Calu3 (cell line): ENCODE data around the gene CCNC. TPM values are rescaled to one million over a fixed set of nuclear protein-coding genes. Genes with fewer than 3 reads are reported as not detected.

ENCODE experiments used
- BruUV-seq: library from RNA; stranded (reverse); fragments of 400-500 nt; replicated peaks from 2 replicates; lab custom pipeline; 2021; lab: Mats Ljungman, UMichigan
- CTCF ChIA-PET: fragments of 300-600 bp; sonication (Branson Sonifier 250); formaldehyde crosslinking; loops from one replicate; lab custom pipeline; 2022; ENCODE audit warnings: antibody characterized with exemption; lab: Charles Lee
- DNase-seq: peaks from one replicate; pipeline ENCODE4 v3.0.0; 2022
- H3K27ac Mint-ChIP-seq: one replicate; pipeline ENCODE4 v1.8.0; 2022; ENCODE audit warnings: mixed read lengths; ENCODE audit not compliant: unreplicated experiment
- H3K27me3 Mint-ChIP-seq: one replicate; pipeline ENCODE4 v1.8.0; 2022; ENCODE audit warnings: mixed read lengths; ENCODE audit not compliant: unreplicated experiment
- H3K36me3 Mint-ChIP-seq: one replicate; pipeline ENCODE4 v1.8.0; 2022; ENCODE audit warnings: mild to moderate bottlenecking, moderate library complexity, mixed read lengths; ENCODE audit not compliant: insufficient read depth, unreplicated experiment
- H3K4me1 Mint-ChIP-seq: one replicate; pipeline ENCODE4 v1.8.0; 2022; ENCODE audit warnings: mild to moderate bottlenecking, low read depth, mixed read lengths; ENCODE audit not compliant: unreplicated experiment
- H3K4me3 Mint-ChIP-seq: one replicate; pipeline ENCODE4 v1.8.0; 2022; ENCODE audit warnings: mild to moderate bottlenecking, low read depth, moderate library complexity, mixed read lengths; ENCODE audit not compliant: unreplicated experiment
- H3K9me3 Mint-ChIP-seq: one replicate; pipeline ENCODE4 v1.8.0; 2022; ENCODE audit warnings: low read depth, mixed read lengths; ENCODE audit not compliant: unreplicated experiment
- intact Hi-C: fragments of 100-400 bp; cut with micrococcal nuclease; formaldehyde crosslinking; loops from one replicate; pipeline ENCODE4 v1.10.0; 2022; ENCODE audit not compliant: unreplicated experiment
- total RNA-seq: library from RNA; stranded (reverse); gene quantifications from 2 replicates; pipeline ENCODE4 v1.2.3, GENCODE V29; 2022
- TF ChIP-seq, protein P1 (sequence below): fragments of 200-600 bp; IDR thresholded peaks from one replicate; pipeline ENCODE4 v1.8.0; 2022; ENCODE audit warnings: antibody characterized with exemption; ENCODE audit not compliant: unreplicated experiment

Gene CCNC
- total RNA-seq, 1 experiment from 2014 or later, result 78.3 TPM

DNA sequence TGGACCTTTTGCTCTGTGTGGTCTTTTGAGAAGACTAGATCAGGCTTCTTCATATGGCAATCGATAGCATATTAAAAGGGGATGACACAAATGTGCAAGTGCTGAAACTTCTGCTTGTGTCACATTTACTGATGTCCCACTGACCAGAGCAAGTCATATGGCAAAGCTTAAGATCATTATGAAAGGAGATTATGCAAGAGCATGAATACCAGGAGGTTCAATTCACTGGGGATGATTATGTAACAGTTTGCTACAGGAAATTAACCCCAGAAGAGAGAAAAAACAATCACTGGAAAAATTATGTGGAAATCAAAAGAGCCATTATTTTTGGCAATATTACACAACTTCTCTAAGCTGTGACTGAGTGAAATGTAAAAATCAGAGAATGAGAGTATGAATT is 24.4 kb upstream of the CCNC start:
- Mint-ChIP-seq H3K4me3 (no peak overlapping the region), H3K4me1 (peaks cover 8% of the 10 kb centered on the region), H3K27ac (no peak overlapping the region), H3K36me3 (peaks cover 11% of the 10 kb centered on the region), H3K9me3 (no peaks in the 10 kb centered on the region), H3K27me3 (peaks cover 80% of the 10 kb centered on the region)
- no peak for DNase-seq
- BruUV-seq, result no TSS peak
- intact Hi-C loops, result no loop called here
- TF ChIP-seq, protein P1, sequence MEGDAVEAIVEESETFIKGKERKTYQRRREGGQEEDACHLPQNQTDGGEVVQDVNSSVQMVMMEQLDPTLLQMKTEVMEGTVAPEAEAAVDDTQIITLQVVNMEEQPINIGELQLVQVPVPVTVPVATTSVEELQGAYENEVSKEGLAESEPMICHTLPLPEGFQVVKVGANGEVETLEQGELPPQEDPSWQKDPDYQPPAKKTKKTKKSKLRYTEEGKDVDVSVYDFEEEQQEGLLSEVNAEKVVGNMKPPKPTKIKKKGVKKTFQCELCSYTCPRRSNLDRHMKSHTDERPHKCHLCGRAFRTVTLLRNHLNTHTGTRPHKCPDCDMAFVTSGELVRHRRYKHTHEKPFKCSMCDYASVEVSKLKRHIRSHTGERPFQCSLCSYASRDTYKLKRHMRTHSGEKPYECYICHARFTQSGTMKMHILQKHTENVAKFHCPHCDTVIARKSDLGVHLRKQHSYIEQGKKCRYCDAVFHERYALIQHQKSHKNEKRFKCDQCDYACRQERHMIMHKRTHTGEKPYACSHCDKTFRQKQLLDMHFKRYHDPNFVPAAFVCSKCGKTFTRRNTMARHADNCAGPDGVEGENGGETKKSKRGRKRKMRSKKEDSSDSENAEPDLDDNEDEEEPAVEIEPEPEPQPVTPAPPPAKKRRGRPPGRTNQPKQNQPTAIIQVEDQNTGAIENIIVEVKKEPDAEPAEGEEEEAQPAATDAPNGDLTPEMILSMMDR, result no peak
- CTCF ChIA-PET, result no interaction called here

DNA sequence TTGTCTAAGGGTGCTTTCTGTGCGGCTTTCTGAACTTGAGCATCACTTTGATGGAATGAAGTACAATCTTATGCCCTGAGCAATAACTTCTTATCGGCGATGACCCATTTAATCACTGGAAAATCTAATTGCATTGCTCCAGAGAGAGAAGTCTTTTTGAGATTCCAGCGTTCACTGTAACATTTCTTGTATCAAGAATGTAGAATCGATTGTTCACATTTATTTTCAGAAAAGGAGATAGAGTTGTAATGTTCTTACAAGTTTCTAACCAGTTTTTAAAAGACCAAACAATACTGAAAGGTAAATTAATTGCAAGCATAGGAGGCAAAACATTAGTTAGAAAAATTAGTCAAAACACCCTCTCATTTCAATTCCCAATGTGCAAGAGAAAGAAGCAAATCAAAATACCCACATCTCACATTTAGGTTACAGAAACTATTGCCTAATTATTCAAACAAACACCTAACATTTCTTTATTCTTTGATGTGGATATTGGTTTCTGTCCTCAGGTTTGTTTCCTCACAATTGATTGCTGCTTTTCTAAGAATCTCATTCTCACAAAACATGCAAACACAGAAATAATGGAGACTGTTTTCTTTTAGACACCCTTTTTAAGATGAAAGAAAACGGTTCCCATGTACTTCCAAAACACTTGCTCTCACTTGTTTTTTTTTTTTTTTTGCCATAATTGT is 23.4 kb upstream of the CCNC start:
- Mint-ChIP-seq H3K4me3 (no peak overlapping the region), H3K4me1 (peaks cover 10% of the 10 kb centered on the region), H3K27me3 (peaks cover 76% of the 10 kb centered on the region), H3K9me3 (no peaks in the 10 kb centered on the region), H3K27ac (no peak overlapping the region), H3K36me3 (peaks cover 11% of the 10 kb centered on the region)
- no peak for DNase-seq
- intact Hi-C loops, result no loop called here
- CTCF ChIA-PET, result no interaction called here
- no TSS peak for BruUV-seq
- TF ChIP-seq, protein P1, result no peak

GRCh38 chr6:99590728-99591672 is 22.5 kb upstream of the CCNC start:
- TF ChIP-seq, protein P1, result no peak
- DNase-seq, result no peak
- Mint-ChIP-seq H3K27ac (no peak overlapping the region), H3K4me3 (no peak overlapping the region), H3K4me1 (peaks cover 10% of the 10 kb centered on the region), H3K27me3 (peaks cover 72% of the 10 kb centered on the region), H3K9me3 (no peaks in the 10 kb centered on the region), H3K36me3 (peaks cover 11% of the 10 kb centered on the region)
- BruUV-seq, result no TSS peak
- intact Hi-C loops, result no loop called here
- CTCF ChIA-PET, result no interaction called here

DNA sequence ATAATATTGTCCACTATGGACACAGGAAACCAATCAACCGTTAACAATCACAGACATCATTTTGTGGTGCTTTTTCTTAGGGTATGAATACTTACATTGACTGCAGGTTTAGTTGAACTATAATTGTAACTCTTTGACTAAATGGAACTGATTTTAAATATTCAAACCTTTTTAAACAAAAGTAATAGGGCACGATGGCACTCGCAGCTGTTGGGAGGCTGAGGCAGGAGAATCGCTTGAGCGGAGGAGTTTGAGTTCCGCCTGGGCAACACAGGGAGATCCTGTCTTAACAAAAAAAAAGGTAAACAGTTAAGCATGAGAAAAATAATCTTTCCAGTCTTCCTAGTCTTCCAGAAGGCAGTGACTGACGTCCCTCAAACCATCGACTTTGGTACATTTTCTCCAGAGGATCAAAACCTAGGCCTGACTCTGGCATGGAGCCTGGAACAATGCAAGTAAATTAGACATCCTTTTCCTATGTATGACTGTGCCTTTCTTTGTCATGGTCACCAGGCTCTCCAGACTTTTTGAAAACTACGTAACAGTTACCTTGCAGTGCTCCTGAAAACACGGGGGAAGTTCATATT is 21.5 kb upstream of the CCNC start:
- BruUV-seq, result no TSS peak
- peaks cover 62% of the 10 kb centered on the region for H3K27me3 Mint-ChIP-seq
- TF ChIP-seq, protein P1, result no peak
- intact Hi-C loops, result loop anchor here (2.0 to 5.0 kb wide), 2 partner anchors 147 to 232 kb away; no protein-coding TSS in a partner anchor
- H3K9me3 Mint-ChIP-seq, result no peaks in the 10 kb centered on the region
- CTCF ChIA-PET, result no interaction called here
- peaks cover 11% of the 10 kb centered on the region for H3K36me3 Mint-ChIP-seq
- H3K4me1 Mint-ChIP-seq, result peaks cover 10% of the 10 kb centered on the region
- DNase-seq, result no peak
- no peak overlapping the region for H3K27ac Mint-ChIP-seq
- H3K4me3 Mint-ChIP-seq, result peak overlapping the region; percentile 95
